IMR-90 (cell line): ENCODE results near the gene SLC25A21. TPM values are rescaled to one million over a fixed set of nuclear protein-coding genes. Genes with fewer than 3 reads are reported as not detected.

Source experiments
- ATAC-seq: fragments of 200-7000 bp; cut with Tn5 transposase; 2 replicates; pipeline ENCODE4 v1.9.1; 2020; ENCODE audit warnings: low read depth, mild to moderate bottlenecking, moderate library complexity
- BruUV-seq: library from RNA; stranded (reverse); fragments of 400-500 nt; replicated peaks from 2 replicates; lab custom pipeline; 2021; lab: Mats Ljungman, UMichigan
- CTCF ChIA-PET: fragments of 300-600 bp; formaldehyde crosslinking; extraction: SDS; loops from one replicate; lab custom pipeline; 2021; ENCODE audit warnings: antibody characterized with exemption; lab: Yijun Ruan, JAX
- POLR2A ChIA-PET: fragments of 300-600 bp; sonication (Branson Sonifier 250); formaldehyde crosslinking; loops from one replicate; lab custom pipeline; 2022; ENCODE audit warnings: antibody characterized with exemption; ENCODE audit not compliant: unreplicated experiment; lab: Charles Lee
- DNase-seq: peaks from one replicate; pipeline ENCODE4 v3.0.0; 2013
- H2AFZ ChIP-seq: replicated peaks from 2 replicates; pipeline ENCODE3; 2013; ENCODE audit warnings: low read length, mild to moderate bottlenecking; ENCODE audit not compliant: poor library complexity
- H2AK5ac ChIP-seq: 2 replicates; pipeline ENCODE4 v1.6.1; 2013; ENCODE audit warnings: low read depth, low read length, inconsistent platforms
- H2AK9ac ChIP-seq: replicated peaks from 2 replicates; pipeline ENCODE3; 2013; ENCODE audit warnings: mild to moderate bottlenecking, low read depth, low read length, moderate library complexity; ENCODE audit not compliant: poor library complexity
- H2BK120ac ChIP-seq: 2 replicates; pipeline ENCODE4 v1.6.1; 2013; ENCODE audit warnings: low read depth, low read length, inconsistent platforms
- H2BK15ac ChIP-seq: 3 replicates; pipeline ENCODE4 v1.6.1; 2013; ENCODE audit warnings: low read depth, low read length, inconsistent platforms
- H2BK20ac ChIP-seq: 2 replicates; pipeline ENCODE4 v1.6.1; 2013; ENCODE audit warnings: low read depth, mild to moderate bottlenecking, inconsistent platforms, low read length, moderate library complexity
- H2BK5ac ChIP-seq: 2 replicates; pipeline ENCODE4 v1.6.1; 2013; ENCODE audit warnings: mild to moderate bottlenecking, low read depth, low read length, inconsistent platforms; ENCODE audit not compliant: poor library complexity, severe bottlenecking
- H3K14ac ChIP-seq: replicated peaks from 2 replicates; pipeline ENCODE4 v1.6.1; 2013; ENCODE audit warnings: low read depth, low read length, inconsistent platforms
- H3K18ac ChIP-seq: 2 replicates; pipeline ENCODE4 v1.6.1; 2013; ENCODE audit warnings: low read depth, low read length, control low read depth
- H3K23ac ChIP-seq: 2 replicates; pipeline ENCODE4 v1.6.1; 2013; ENCODE audit warnings: low read depth, low read length, inconsistent platforms
- H3K27ac ChIP-seq: 2 replicates; pipeline ENCODE4 v1.5.1; 2013; ENCODE audit warnings: mild to moderate bottlenecking, control low read depth, low read length; ENCODE audit not compliant: insufficient read depth
- H3K27me3 ChIP-seq: 2 replicates; pipeline ENCODE4 v1.6.1; 2013; ENCODE audit warnings: low read length; ENCODE audit not compliant: control insufficient read depth, insufficient read depth
- H3K36me3 ChIP-seq: 2 replicates; pipeline ENCODE4 v1.6.1; 2013; ENCODE audit warnings: low read length, mixed read lengths; ENCODE audit not compliant: control insufficient read depth, insufficient read depth
- H3K4ac ChIP-seq: 2 replicates; pipeline ENCODE4 v1.6.1; 2013; ENCODE audit warnings: low read depth, low read length, inconsistent platforms
- H3K4me1 ChIP-seq: 2 replicates; pipeline ENCODE4 v1.6.1; 2013; ENCODE audit warnings: low read length, mixed read lengths; ENCODE audit not compliant: control insufficient read depth, insufficient read depth
- H3K4me2 ChIP-seq: 2 replicates; pipeline ENCODE4 v1.6.1; 2013; ENCODE audit warnings: low read depth, mild to moderate bottlenecking, control low read depth, low read length, moderate library complexity
- H3K4me3 ChIP-seq: 2 replicates; pipeline ENCODE4 v1.5.1; 2013; ENCODE audit warnings: low read depth, mild to moderate bottlenecking, control low read depth, low read length, moderate library complexity; ENCODE audit not compliant: insufficient read depth
- H3K56ac ChIP-seq: 2 replicates; pipeline ENCODE4 v1.6.1; 2013; ENCODE audit warnings: low read length, inconsistent platforms; ENCODE audit not compliant: insufficient read depth; ENCODE audit errors: extremely low read depth
- H3K79me1 ChIP-seq, 2 experiments: 2 replicates each; pipeline ENCODE4 v1.6.1; 2013; ENCODE audit warnings: low read length in 2 of 2, inconsistent platforms in 1 of 2, low read depth in 1 of 2
- H3K9ac ChIP-seq: 2 replicates; pipeline ENCODE4 v1.6.1; 2013; ENCODE audit warnings: low read depth, low read length, control low read depth
- H3K9me1 ChIP-seq: 2 replicates; pipeline ENCODE4 v1.6.1; 2013; ENCODE audit warnings: low read length, inconsistent platforms; ENCODE audit not compliant: insufficient read depth
- H3K9me3 ChIP-seq: 2 replicates; pipeline ENCODE4 v1.6.1; 2013; ENCODE audit warnings: low read length; ENCODE audit not compliant: control insufficient read depth, insufficient read depth
- H4K20me1 ChIP-seq: 2 replicates; pipeline ENCODE4 v1.6.1; 2013; ENCODE audit warnings: low read length, inconsistent platforms; ENCODE audit not compliant: insufficient read depth
- H4K5ac ChIP-seq: 2 replicates; pipeline ENCODE4 v1.6.1; 2013; ENCODE audit warnings: mild to moderate bottlenecking, low read depth, low read length, control low read depth
- H4K8ac ChIP-seq, 2 experiments: 2 replicates each; pipeline ENCODE4 v1.6.1; 2013; ENCODE audit warnings: low read depth in 2 of 2, low read length in 2 of 2, control low read depth in 1 of 2, inconsistent platforms in 1 of 2
- H4K91ac ChIP-seq: 2 replicates; pipeline ENCODE4 v1.6.1; 2013; ENCODE audit warnings: low read depth, low read length, inconsistent platforms; ENCODE audit not compliant: insufficient read depth
- BHLHE40 ChIP-seq: fragments of 150-350 bp; IDR thresholded peaks from 2 replicates; pipeline ENCODE4 v1.6.1; 2016; ENCODE audit warnings: mild to moderate bottlenecking, low read depth, low read length
- CEBPB ChIP-seq: IDR thresholded peaks from 2 replicates; pipeline ENCODE4 v1.6.1; 2012; ENCODE audit warnings: low read depth, low read length, improper control_type of control experiment
- CHD1 ChIP-seq: IDR thresholded peaks from 2 replicates; pipeline ENCODE4 v1.6.1; 2012; ENCODE audit warnings: low read depth, low read length, improper control_type of control experiment
- CTCF ChIP-seq: conservative IDR thresholded peaks from 2 replicates; pipeline ENCODE4 v1.5.1; 2012; ENCODE audit warnings: mild to moderate bottlenecking, low read depth, low read length, improper control_type of control experiment
- ELK1 ChIP-seq: fragments of 150-350 bp; IDR thresholded peaks from 2 replicates; pipeline ENCODE4 v1.6.1; 2016; ENCODE audit warnings: low read depth, mild to moderate bottlenecking, low read length, moderate library complexity, borderline replicate concordance
- FOS ChIP-seq: fragments of 150-350 bp; IDR thresholded peaks from 2 replicates; pipeline ENCODE4 v1.6.1; 2016; ENCODE audit warnings: low read depth, low read length
- MAFK ChIP-seq: IDR thresholded peaks from 2 replicates; pipeline ENCODE4 v1.6.1; 2012; ENCODE audit warnings: low read depth, low read length, improper control_type of control experiment
- MXI1 ChIP-seq: IDR thresholded peaks from 2 replicates; pipeline ENCODE4 v1.6.1; 2012; ENCODE audit warnings: low read depth, mild to moderate bottlenecking, low read length, moderate library complexity, borderline replicate concordance
- NFE2L2 ChIP-seq: fragments of 150-350 bp; IDR thresholded peaks from 2 replicates; pipeline ENCODE4 v1.6.1; 2016; ENCODE audit warnings: low read depth, mild to moderate bottlenecking, low read length
- POLR2A ChIP-seq: IDR thresholded peaks from 2 replicates; pipeline ENCODE4 v1.6.1; 2012; ENCODE audit warnings: mild to moderate bottlenecking, low read depth, low read length
- RAD21 ChIP-seq: IDR thresholded peaks from 2 replicates; pipeline ENCODE4 v1.6.1; 2012; ENCODE audit warnings: low read length, improper control_type of control experiment
- RCOR1 ChIP-seq: IDR thresholded peaks from 2 replicates; pipeline ENCODE4 v1.6.1; 2012; ENCODE audit warnings: mild to moderate bottlenecking, low read length, improper control_type of control experiment; ENCODE audit not compliant: insufficient replicate concordance
- RFX5 ChIP-seq: IDR thresholded peaks from 2 replicates; pipeline ENCODE4 v1.8.0; 2012; ENCODE audit warnings: low read depth, mild to moderate bottlenecking, low read length, moderate library complexity
- SMC3 ChIP-seq: fragments of 150-350 bp; IDR thresholded peaks from 2 replicates; pipeline ENCODE4 v1.6.1; 2016; ENCODE audit warnings: low read depth, mild to moderate bottlenecking, antibody characterized with exemption, low read length, moderate library complexity
- USF2 ChIP-seq: fragments of 150-350 bp; IDR thresholded peaks from 2 replicates; pipeline ENCODE4 v1.6.1; 2017; ENCODE audit warnings: mild to moderate bottlenecking, antibody characterized with exemption, low read length, low read depth
- WGBS, 2 experiments: methylation state at CpG; one replicate each; pipeline versions ENCODE4 v1.1.5 to v1.1.7; 2013; ENCODE audit warnings: missing lambda C conversion rate in 2 of 2; ENCODE audit not compliant: insufficient read length in 1 of 2; ENCODE audit errors: extremely low coverage in 2 of 2; 5-methylcytosine and 5-hydroxymethylcytosine counted together
- dilution Hi-C: fragments of 300-500 bp; cut with HindIII; formaldehyde crosslinking; loops from one replicate; pipeline ENCODE4 v1.14.3; 2018; ENCODE audit warnings: low sequenced_read_pairs; ENCODE audit not compliant: unreplicated experiment
- in situ Hi-C: fragments of 300-500 bp; cut with MboI; formaldehyde crosslinking; loops from 3 replicates; pipeline ENCODE4 v1.14.3; 2019; ENCODE audit warnings: low sequenced_read_pairs, inconsistent platforms, mixed read lengths
- intact Hi-C: fragments of 100-400 bp; cut with micrococcal nuclease; formaldehyde crosslinking; loops from 2 replicates; pipeline ENCODE4 v1.10.0; 2022
- polyA plus RNA-seq, 3 experiments: library from polyadenylated mRNA; depleted of rRNA; stranded (reverse); fragments of >200 nt; gene quantifications; 2 replicates each; pipeline ENCODE4 v1.2.3, GENCODE V29; 2012; ENCODE audit warnings: low replicate concordance in 1 of 3
- total RNA-seq: library from RNA; depleted of rRNA; stranded (reverse); fragments of >200 nt; gene quantifications from 2 replicates; pipeline ENCODE4 v1.2.3, GENCODE V29; 2012

Gene SLC25A21
- total and polyA plus RNA-seq, 2 of the 4 experiments (the other 2 are of a cell fraction), result 0.62 to 0.90 TPM

- no peak overlapping the region for H2BK5ac ChIP-seq
- H2BK120ac ChIP-seq, result no peak overlapping the region
- H3K14ac ChIP-seq, result no peak overlapping the region
- H3K9ac ChIP-seq, result no peak overlapping the region
- no peak overlapping the region for H3K56ac ChIP-seq
- H2AK5ac ChIP-seq, result no peak overlapping the region
- no peak overlapping the region for H4K8ac ChIP-seq
- intact Hi-C loops (no loop called here), in situ Hi-C loops (no loop called here), dilution Hi-C loops (no loop called here)
- no peak overlapping the region for H3K4ac ChIP-seq
- no peak overlapping the region for H2AFZ ChIP-seq
- no peak overlapping the region for H3K27ac ChIP-seq
- no peak overlapping the region for H3K18ac ChIP-seq
- no peak overlapping the region for H2BK20ac ChIP-seq
- no peaks in the 10 kb centered on the region for H3K9me1 ChIP-seq
- H3K9me3 ChIP-seq, result no peaks in the 10 kb centered on the region
- H2AK9ac ChIP-seq, result no peak overlapping the region
- H4K91ac ChIP-seq, result no peak overlapping the region
- H4K5ac ChIP-seq, result no peak overlapping the region
- no peaks in the 10 kb centered on the region for H3K36me3 ChIP-seq
- H2BK15ac ChIP-seq, result no peak overlapping the region
- ChIA-PET CTCF (no interaction called here), POLR2A (no interaction called here)
- H4K20me1 ChIP-seq, result no peaks in the 10 kb centered on the region
- WGBS, 2 experiments, result 75% methylated on average over 3 of the region's 9 CpGs; no CpG with 5 or more reads in 1 of the 2 experiments
- BruUV-seq, result no TSS peak
- no peaks in the 10 kb centered on the region for H3K27me3 ChIP-seq
- H3K79me1 ChIP-seq, result no peaks in the 10 kb centered on the region
- no peak overlapping the region for H3K23ac ChIP-seq
- no peaks in the 10 kb centered on the region for H3K4me1 ChIP-seq
- no peak for DNase-seq
- no peak for ATAC-seq
- H3K4me2 ChIP-seq, result no peak overlapping the region
- no peak overlapping the region for H3K4me3 ChIP-seq
- TF ChIP-seq NFE2L2 (no peak), BHLHE40 (no peak), MAFK (no peak), RAD21 (no peak), RCOR1 (no peak), MXI1 (no peak), USF2 (no peak), FOS (no peak), CTCF (no peak), ELK1 (no peak), RFX5 (no peak), CEBPB (no peak), CHD1 (no peak), POLR2A (no peak), SMC3 (no peak)
Observed at GRCh38 chr14:36817071-36817930, 355.1 kb downstream of the SLC25A21 start.
